CD4-positive, alpha-beta T cell treated with Interleukin-6 at 100 ng/mL for 8 hours (primary cell): Measurements from ENCODE around the gene PLA2G5.

Experiments used
- DNase-seq: peaks from one replicate; pipeline ENCODE4 v3.0.0-alpha.2; 2020; ENCODE audit warnings: mixed read lengths, low spot score

The PLA2G5 gene

GRCh38 chr1:20068722-20069121, 1.3 kb upstream of the PLA2G5 start:
- DNase-seq = no peak

DNA sequence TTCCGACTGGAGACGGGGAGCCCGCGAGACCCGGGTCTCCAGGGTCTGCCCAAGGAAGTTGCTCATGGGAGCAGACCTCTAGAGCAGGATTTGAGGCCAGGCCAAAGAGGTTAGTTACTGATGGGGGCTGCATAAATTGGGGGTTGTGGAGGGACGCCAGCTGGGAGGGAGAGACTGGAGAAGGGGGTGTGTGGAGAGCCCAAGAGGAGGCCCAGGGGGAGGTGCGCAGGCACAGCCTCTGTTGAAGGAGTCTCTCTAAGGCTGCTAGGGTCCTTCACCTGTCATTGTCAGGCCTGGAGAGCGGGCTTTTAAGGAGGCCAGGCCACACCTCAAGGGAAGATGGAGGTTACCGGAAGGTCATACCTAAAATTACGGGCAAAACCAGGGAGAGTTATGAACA, 363 bp downstream of the PLA2G5 start:
- no peak for DNase-seq

DNA sequence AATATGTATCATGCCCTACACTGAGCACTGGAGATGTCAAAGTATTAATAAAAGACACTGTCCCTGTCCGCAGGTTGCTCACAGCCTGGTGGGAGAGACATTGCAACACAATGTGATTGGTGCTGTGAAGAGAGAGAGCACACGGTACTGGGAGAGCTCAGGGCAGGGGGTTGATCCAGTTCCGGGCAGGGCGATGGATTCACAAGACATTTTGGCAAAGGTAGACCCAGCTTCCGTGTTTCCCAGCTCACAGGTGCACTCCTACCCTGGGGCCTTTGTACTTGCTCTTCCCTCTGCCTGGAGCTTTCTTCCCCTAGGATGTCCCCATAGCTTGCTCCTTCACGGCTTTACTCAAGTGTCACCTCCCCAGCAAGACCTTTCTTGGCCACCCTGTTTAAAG, 1.4 kb downstream of the PLA2G5 start:
- DNase-seq = no peak

- no peak for DNase-seq
These were observed 2.8 kb downstream of the PLA2G5 start for GRCh38 chr1:20072771-20073170.

DNA sequence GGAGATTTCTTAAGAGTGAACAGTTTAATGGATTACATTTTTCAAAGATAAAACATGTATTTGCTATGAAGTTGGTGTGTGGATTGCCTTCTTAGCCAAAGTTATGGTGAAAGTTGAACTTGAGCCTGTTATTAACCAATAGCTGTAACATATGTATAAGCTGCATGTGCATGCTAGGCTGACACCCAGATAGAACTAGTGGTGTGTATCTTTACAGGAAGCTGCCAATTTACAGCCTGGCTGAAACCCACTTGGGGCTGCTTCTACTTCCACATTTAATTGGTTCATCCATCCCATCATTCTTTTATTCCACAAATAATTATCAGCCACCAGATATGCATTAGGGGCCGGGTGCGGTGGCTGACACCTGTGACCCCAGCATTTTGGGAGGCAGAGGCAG, 3.3 kb downstream of the PLA2G5 start:
- no peak for DNase-seq

DNA sequence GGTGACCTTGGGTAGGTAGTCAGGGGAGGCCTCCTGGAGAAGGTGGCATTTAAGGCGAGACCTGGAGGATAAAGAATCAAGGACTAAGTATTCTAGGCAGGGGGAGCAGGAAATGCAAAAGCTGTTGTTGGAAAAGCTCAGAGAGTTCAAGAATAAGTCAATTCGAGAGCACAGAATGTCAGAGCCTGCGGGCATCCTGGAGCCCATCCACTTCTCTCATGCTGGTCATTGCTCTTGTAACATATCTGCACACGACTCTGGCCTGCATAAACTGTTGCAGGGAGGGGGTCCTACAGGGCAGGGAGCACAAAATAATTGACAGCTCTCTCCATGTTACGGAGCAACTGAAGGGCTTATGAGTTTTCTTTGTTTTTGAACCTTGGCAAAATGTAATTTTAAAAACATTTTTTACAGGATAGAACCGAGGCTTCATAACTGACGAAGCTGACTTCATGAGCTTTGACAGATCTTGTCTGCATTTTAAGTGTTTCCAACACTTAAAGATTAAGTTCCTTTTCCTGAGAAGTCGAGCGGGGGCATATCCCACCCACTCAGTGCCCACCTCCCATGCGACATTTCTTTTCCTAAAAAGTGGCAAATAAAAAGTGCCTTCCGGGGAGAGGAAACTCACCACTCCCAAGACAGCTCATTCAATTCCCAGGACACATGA, 4.2 kb downstream of the PLA2G5 start:
- DNase-seq = no peak

GRCh38 chr1:20074725-20075171, 4.8 kb downstream of the PLA2G5 start:
- DNase-seq = no peak

- DNase-seq = no peak
These were observed 5.4 kb downstream of the PLA2G5 start for GRCh38 chr1:20075345-20075744.

DNA sequence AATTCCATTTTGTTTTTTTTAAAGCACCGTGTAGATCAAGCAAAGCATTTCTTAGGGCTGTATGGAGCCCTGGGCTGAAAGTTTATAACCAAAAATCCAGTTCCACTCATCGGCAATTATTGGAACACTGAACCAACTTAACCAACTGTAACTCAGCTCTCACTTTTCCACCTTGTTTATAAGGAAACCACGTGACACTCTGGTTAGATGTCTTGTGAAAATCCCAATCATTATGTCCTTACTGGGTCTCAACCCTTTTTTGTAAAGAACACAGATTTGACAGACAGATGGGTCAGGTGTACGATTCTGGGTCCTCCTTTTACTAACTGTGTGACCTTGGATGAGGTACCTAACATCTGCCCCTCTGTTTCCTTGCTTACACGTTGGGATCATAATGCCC, 6.2 kb downstream of the PLA2G5 start:
- no peak for DNase-seq

GRCh38 chr1:20076710-20077461, 6.9 kb downstream of the PLA2G5 start:
- DNase-seq = no peak

- no peak for DNase-seq
These were observed 8.2 kb downstream of the PLA2G5 start for GRCh38 chr1:20078171-20078651.

GRCh38 chr1:20078711-20079110, 8.7 kb downstream of the PLA2G5 start:
- DNase-seq = no peak

- no peak for DNase-seq
These were observed 9.8 kb downstream of the PLA2G5 start for GRCh38 chr1:20079661-20080305.

DNA sequence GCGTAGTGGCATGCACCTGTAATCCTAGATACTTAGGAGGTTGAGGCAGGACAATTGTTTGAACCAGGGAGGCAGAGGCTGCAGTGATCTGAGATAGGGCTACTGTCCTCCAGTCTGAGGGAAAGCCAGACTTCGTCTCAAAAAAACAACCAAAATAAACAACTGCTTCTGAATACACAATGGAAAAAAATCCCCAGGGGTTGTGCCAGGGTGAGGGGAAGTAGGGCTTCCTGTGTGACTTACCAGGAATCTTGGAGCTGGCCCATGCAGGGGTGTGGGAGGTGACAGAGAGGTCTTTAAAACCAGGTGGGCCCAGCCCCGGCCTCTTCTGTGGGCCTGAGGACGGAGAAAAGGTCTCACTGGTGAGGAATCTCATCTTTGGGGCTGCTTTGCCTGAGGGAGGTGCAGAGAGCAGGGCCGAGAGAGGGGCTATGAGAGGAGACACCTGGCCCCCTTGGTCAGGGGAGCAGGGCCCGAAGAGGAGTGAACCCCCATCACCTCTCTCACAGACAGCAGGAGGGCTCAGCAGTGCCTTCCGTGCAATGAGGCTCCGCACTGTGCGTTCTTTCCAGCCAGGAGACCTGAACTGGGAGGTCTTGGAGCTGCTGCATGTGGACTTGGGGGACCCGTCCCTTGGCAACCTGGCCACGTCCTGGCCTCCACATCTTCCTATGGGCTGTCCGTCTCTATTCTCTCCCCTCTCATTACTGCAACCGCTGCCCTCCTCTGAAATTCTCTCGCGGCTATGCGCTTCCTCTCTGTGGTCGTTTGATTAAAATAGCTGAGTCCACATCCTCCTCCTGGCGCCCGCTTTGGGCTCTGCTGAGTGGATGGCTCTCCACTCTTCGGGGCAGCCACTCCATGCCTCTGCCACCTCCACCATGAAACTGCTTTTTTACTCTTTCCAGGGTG, 10.7 kb downstream of the PLA2G5 start:
- no peak for DNase-seq

- no peak for DNase-seq
These were observed 11.4 kb downstream of the PLA2G5 start for GRCh38 chr1:20081353-20081810.

DNA sequence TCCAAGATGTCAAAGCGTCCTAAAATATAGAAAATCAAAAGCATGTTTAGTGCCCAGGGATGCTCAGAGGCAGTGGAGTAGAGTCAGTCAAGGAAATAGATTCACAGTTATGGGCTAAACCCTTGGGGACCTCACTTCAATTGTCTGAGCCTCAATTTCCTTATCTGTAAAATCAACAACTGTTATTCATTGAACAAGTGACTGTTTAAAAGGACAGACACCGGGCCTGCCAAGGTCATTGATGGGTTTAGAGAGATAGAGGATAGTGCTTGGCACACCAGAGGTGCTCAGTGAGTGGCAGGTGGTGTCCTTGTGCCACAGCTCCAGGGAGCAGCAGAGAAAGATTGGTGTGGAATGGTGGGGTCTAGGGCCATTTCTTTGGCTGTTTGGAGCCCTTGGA, 12.8 kb downstream of the PLA2G5 start:
- DNase-seq = no peak

GRCh38 chr1:20083178-20083944, 13.4 kb downstream of the PLA2G5 start:
- DNase-seq = no peak

DNA sequence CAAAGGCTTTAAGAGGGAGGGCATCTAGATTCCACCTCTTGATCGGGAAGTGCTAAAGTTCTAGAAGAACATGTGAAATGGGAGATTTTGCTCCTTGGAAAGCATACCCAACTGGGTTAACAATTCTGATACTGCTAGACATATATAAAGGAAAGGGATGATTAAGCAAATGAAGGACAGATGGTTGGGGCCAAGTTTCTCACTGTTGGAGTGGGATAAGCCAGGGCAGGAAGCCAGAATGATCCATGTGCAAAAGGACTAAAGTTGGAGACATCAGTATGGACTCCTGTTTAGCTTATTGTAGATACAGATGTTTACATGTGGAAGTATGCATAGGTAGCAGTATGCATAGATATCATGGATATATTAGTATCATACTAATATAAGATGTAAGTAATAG, 16.8 kb downstream of the PLA2G5 start:
- no peak for DNase-seq

- no peak for DNase-seq
These were observed 17.7 kb downstream of the PLA2G5 start for GRCh38 chr1:20087668-20088067.

GRCh38 chr1:20089328-20090077, 19.5 kb downstream of the PLA2G5 start:
- DNase-seq = no peak
